Neural cell (in vitro differentiated cells): Measurements from ENCODE around the gene SERPINB1.

Experiments used
- POLR2AphosphoS5 ChIP-seq: IDR thresholded peaks from 2 replicates; pipeline ENCODE4 v1.6.1; 2012
- TF ChIP-seq, protein P1 (sequence below): fragments of 450-650 bp; IDR thresholded peaks from 2 replicates; pipeline ENCODE4 v1.5.1; 2014; ENCODE audit warnings: antibody characterized with exemption, mild to moderate bottlenecking, moderate library complexity; ENCODE audit not compliant: poor library complexity, severe bottlenecking

DNA sequence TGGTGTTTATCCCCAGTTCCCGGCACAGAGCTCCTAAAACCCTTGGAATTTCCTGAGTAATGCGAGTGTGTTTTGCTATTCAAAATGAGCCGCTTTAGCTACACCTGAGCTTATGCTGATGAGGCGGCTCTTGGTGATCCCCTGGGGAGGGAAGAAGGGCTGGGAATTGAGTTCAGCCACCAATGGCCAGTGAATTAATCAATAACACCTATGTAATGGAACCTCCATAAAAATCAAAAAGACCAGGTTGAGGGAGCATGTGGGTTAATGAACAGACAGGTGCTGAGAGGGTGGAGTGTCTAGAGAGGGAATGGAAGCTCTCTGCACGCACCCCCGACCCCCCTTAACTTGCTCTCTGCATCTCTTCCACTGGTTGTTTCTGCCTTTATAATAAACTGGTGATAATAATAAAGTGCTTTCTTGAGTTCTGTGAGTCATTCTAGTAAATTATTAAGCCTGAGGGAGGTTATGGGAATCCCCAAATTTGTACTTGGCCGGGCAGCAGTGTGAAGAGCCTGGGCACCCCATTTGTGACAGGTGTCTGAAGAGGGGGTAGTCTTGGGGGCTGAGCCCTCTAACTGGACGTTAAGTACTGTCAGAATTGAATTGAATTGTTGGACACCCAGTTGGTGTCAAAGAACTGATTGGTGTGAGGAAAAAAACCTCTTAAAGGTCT is 24.6 kb upstream of the SERPINB1 start:
- TF ChIP-seq, protein P1, sequence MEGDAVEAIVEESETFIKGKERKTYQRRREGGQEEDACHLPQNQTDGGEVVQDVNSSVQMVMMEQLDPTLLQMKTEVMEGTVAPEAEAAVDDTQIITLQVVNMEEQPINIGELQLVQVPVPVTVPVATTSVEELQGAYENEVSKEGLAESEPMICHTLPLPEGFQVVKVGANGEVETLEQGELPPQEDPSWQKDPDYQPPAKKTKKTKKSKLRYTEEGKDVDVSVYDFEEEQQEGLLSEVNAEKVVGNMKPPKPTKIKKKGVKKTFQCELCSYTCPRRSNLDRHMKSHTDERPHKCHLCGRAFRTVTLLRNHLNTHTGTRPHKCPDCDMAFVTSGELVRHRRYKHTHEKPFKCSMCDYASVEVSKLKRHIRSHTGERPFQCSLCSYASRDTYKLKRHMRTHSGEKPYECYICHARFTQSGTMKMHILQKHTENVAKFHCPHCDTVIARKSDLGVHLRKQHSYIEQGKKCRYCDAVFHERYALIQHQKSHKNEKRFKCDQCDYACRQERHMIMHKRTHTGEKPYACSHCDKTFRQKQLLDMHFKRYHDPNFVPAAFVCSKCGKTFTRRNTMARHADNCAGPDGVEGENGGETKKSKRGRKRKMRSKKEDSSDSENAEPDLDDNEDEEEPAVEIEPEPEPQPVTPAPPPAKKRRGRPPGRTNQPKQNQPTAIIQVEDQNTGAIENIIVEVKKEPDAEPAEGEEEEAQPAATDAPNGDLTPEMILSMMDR, result no peak
- no peak for TF ChIP-seq POLR2AphosphoS5
